K562 (cell line): ENCODE data around the gene ZW10. TPM values are rescaled to one million over a fixed set of nuclear protein-coding genes. Genes with fewer than 3 reads are reported as not detected.
"Not testable (repeated sequence)": the region's sequence is repeated elsewhere in the genome, so short reads cannot be mapped to it uniquely, and the experiment has no call there.

ENCODE experiments used
- ATAC-seq: fragments of 200-7000 bp; cut with Tn5 transposase; 3 replicates; pipeline ENCODE4 v1.9.1; 2020; ENCODE audit warnings: moderate library complexity
- BruUV-seq: library from RNA; stranded (reverse); fragments of 400-500 nt; replicated peaks from 2 replicates; lab custom pipeline; 2021; lab: Mats Ljungman, UMichigan
- CTCF ChIA-PET: fragments of 300-600 bp; formaldehyde crosslinking; extraction: SDS; loops from one replicate; lab custom pipeline; 2021; ENCODE audit warnings: low intra/inter-chr PET ratio; lab: Yijun Ruan, JAX
- POLR2A ChIA-PET: fragments of 300-600, 350-650 bp; sonication (Branson Sonifier 250); formaldehyde crosslinking; extraction: SDS; loops from one replicate; lab custom pipeline; 2021; ENCODE audit warnings: antibody characterized with exemption, inconsistent platforms; lab: Yijun Ruan, JAX
- DNase-seq, 4 experiments: peaks; one replicate each; pipeline versions ENCODE4 v3.0.0 to v3.0.0-alpha.2; 2011 to 2018; ENCODE audit warnings: low spot score in 3 of 4, mixed read lengths in 3 of 4; ENCODE audit errors: extremely low read depth in 1 of 4
- FAIRE-seq: peaks from 2 replicates; lab custom pipeline; 2011; peaks lifted over from hg19 to GRCh38; lab: Jason Lieb, UNC
- H2AFZ ChIP-seq: 2 replicates; pipeline ENCODE4 v1.6.0; 2011; ENCODE audit warnings: low read depth, low read length, control low read depth, inconsistent platforms
- H3K27ac ChIP-seq: fragments of 200-600 bp; 3 replicates; pipeline ENCODE4 v1.8.0; 2011; ENCODE audit warnings: low read depth, mild to moderate bottlenecking, control low read depth, inconsistent platforms, low read length, moderate library complexity, mixed read lengths; ENCODE audit errors: extremely low read depth
- H3K27me3 ChIP-seq, 2 experiments: fragments of 300-600 bp in 1 of 2; 2 replicates in 1 of 2; 3 replicates in 1 of 2; pipeline versions ENCODE4 v1.6.0 to v1.8.0; 2011; ENCODE audit warnings: inconsistent platforms in 2 of 2, low read length in 2 of 2, mild to moderate bottlenecking in 1 of 2, mixed read lengths in 1 of 2, moderate library complexity in 1 of 2; ENCODE audit not compliant: control insufficient read depth in 2 of 2, insufficient read depth in 2 of 2
- H3K36me3 ChIP-seq: fragments of 300-600 bp; 3 replicates; pipeline ENCODE4 v1.8.0; 2011; ENCODE audit warnings: mild to moderate bottlenecking, low read length, inconsistent platforms; ENCODE audit not compliant: control insufficient read depth, insufficient read depth
- H3K4me1 ChIP-seq, 2 experiments: fragments of 200-600 bp in 1 of 2; replicated peaks in 1 of 2; 2 replicates in 1 of 2; 3 replicates in 1 of 2; pipeline versions ENCODE4 v1.5.1 to v1.8.0; 2011; ENCODE audit warnings: inconsistent platforms in 2 of 2, low read length in 2 of 2, mild to moderate bottlenecking in 1 of 2, mixed read lengths in 1 of 2, moderate library complexity in 1 of 2; ENCODE audit not compliant: control insufficient read depth in 2 of 2, insufficient read depth in 2 of 2
- H3K4me2 ChIP-seq: 2 replicates; pipeline ENCODE4 v1.6.1; 2011; ENCODE audit warnings: low read length, control low read depth, inconsistent platforms, mixed read lengths; ENCODE audit not compliant: insufficient read depth
- H3K4me3 ChIP-seq: fragments of 200-600 bp; sonication (generic), shearing (Covaris generic); 2 replicates; pipeline ENCODE4 v1.5.1; 2016; ENCODE audit warnings: control low read depth, inconsistent platforms
- H3K79me2 ChIP-seq: fragments of 200-600 bp; 3 replicates; pipeline ENCODE4 v1.8.0; 2011; ENCODE audit warnings: low read length, inconsistent platforms; ENCODE audit not compliant: control insufficient read depth, insufficient read depth
- H3K9ac ChIP-seq, 2 experiments: 2 replicates each; pipeline versions ENCODE4 v1.6.0 to v1.6.1; 2011; ENCODE audit warnings: low read depth in 2 of 2, low read length in 2 of 2, control low read depth in 1 of 2, inconsistent platforms in 1 of 2, mild to moderate bottlenecking in 1 of 2, mixed read lengths in 1 of 2; ENCODE audit not compliant: insufficient read depth in 1 of 2
- H3K9me1 ChIP-seq: one replicate; pipeline ENCODE4 v1.6.0; 2011; ENCODE audit warnings: inconsistent platforms, mild to moderate bottlenecking, low read length, moderate library complexity; ENCODE audit not compliant: control insufficient read depth, insufficient read depth
- H3K9me3 ChIP-seq: replicated peaks from 2 replicates; pipeline ENCODE4 v1.5.1; 2011; ENCODE audit warnings: low read depth, low read length, inconsistent platforms; ENCODE audit not compliant: control insufficient read depth, insufficient read depth
- H4K20me1 ChIP-seq: replicated peaks from 2 replicates; pipeline ENCODE4 v1.6.1; 2011; ENCODE audit warnings: low read length, inconsistent platforms, mixed read lengths; ENCODE audit not compliant: control insufficient read depth, insufficient read depth
- ATF7 ChIP-seq: fragments of 450-650 bp; IDR thresholded peaks from 2 replicates; pipeline ENCODE4 v1.7.1; 2014; ENCODE audit warnings: mild to moderate bottlenecking, moderate library complexity
- CBX3 ChIP-seq, 2 experiments: IDR thresholded peaks; 1 replicate in 1 of 2; 2 replicates in 1 of 2; pipeline ENCODE4 v1.6.1; 2012; ENCODE audit warnings: inconsistent platforms in 2 of 2, low read length in 2 of 2, borderline replicate concordance in 1 of 2, control low read depth in 1 of 2
- HMGN3 ChIP-seq: IDR thresholded peaks from 2 replicates; pipeline ENCODE4 v1.6.1; 2011; ENCODE audit warnings: borderline replicate concordance, low read depth, mild to moderate bottlenecking, mixed read lengths, low read length; ENCODE audit not compliant: insufficient read length; ENCODE audit errors: extremely low read depth
- KAT7 ChIP-seq: sonication (generic); formaldehyde crosslinking; IDR thresholded peaks from 2 replicates; pipeline ENCODE4 v1.8.0; 2022; ENCODE audit warnings: missing genetic modification reagents, mild to moderate bottlenecking, borderline replicate concordance
- NR2C1 ChIP-seq, 2 experiments: fragments of 450-650 bp; IDR thresholded peaks; 2 replicates each; pipeline ENCODE4 v1.6.1; 2017; ENCODE audit warnings: mild to moderate bottlenecking in 2 of 2, antibody characterized with exemption in 1 of 2, inconsistent platforms in 1 of 2, missing compliant biosample characterization in 1 of 2, missing genetic modification characterization in 1 of 2
- TCF7 ChIP-seq: sonication (generic); IDR thresholded peaks from 2 replicates; pipeline ENCODE4 v1.6.1; 2016; ENCODE audit warnings: antibody characterized with exemption, borderline replicate concordance
- THRAP3 ChIP-seq: fragments of 450-650 bp; IDR thresholded peaks from 2 replicates; pipeline ENCODE4 v1.6.1; 2016; ENCODE audit warnings: mild to moderate bottlenecking, inconsistent platforms, borderline replicate concordance
- U2AF1 ChIP-seq: fragments of 200-400 bp; formaldehyde crosslinking; optimal IDR thresholded peaks from 2 replicates; pipeline ENCODE3; 2017; ENCODE audit warnings: mild to moderate bottlenecking, low read depth, low read length, moderate library complexity
- WHSC1 ChIP-seq: IDR thresholded peaks from one replicate; pipeline ENCODE4 v1.6.1; 2012; ENCODE audit warnings: low read length, control low read depth, inconsistent platforms
- ZNF23 ChIP-seq: fragments of 250-450 bp; sonication (Bioruptor Pico); IDR thresholded peaks from 2 replicates; pipeline ENCODE4 v1.4.0; 2020; ENCODE audit warnings: mild to moderate bottlenecking
- ZNF41 ChIP-seq: fragments of 250-450 bp; sonication (Bioruptor Pico); conservative IDR thresholded peaks from 2 replicates; pipeline ENCODE4 v1.4.0; 2020; ENCODE audit warnings: mild to moderate bottlenecking
- ZNF431 ChIP-seq: sonication (generic); formaldehyde crosslinking; IDR thresholded peaks from 2 replicates; pipeline ENCODE4 v1.8.0; 2022; ENCODE audit warnings: mild to moderate bottlenecking, missing genetic modification reagents
- ZNF57 ChIP-seq: fragments of 450-650 bp; formaldehyde crosslinking; IDR thresholded peaks from 2 replicates; pipeline ENCODE4 v1.4.0; 2020; ENCODE audit warnings: mild to moderate bottlenecking, moderate library complexity
- WGBS: fragments of 100-300 bp; shearing (Covaris generic); methylation state at CpG from one replicate; pipeline ENCODE4 v1.1.6; 2016; ENCODE audit warnings: low coverage, mixed read lengths; ENCODE audit not compliant: insufficient coverage; ENCODE audit errors: missing lambda C conversion rate; 5-methylcytosine and 5-hydroxymethylcytosine counted together
- in situ Hi-C: fragments of 300-500 bp; cut with MboI; formaldehyde crosslinking; loops from 4 replicates; pipeline ENCODE4 v1.15.0; 2018; ENCODE audit warnings: inconsistent platforms, mixed read lengths
- intact Hi-C: fragments of 100-400 bp; cut with micrococcal nuclease; formaldehyde crosslinking; loops from 2 replicates; pipeline ENCODE4 v1.14.2; 2022
- polyA plus RNA-seq, 8 experiments: library from polyadenylated mRNA; depleted of rRNA in 4 of 8; stranded (reverse) in 5 of 8; unstranded in 3 of 8; fragments of >200 nt; fragmentation: Nextera tagmentation in 2 of 8; fragmentation: Illumina TruSeq in 1 of 8; extraction: Ambion mirVana in 2 of 8; extraction: Trizol in 1 of 8; gene quantifications; 2 replicates each; pipeline versions ENCODE4 v1.2.1 to v1.2.3, GENCODE V29; 2011 to 2014; ENCODE audit warnings: inconsistent platforms in 1 of 8, missing spikeins in 1 of 8
- total RNA-seq, 7 experiments: library from RNA; depleted of rRNA in 6 of 7; stranded (reverse); fragments of >200 nt in 6 of 7; fragmentation: Illumina TruSeq in 2 of 7; extraction: Trizol in 2 of 7; gene quantifications; 2 replicates each; pipeline versions ENCODE4 v1.2.1 to v1.2.3, GENCODE V29; 2011 to 2021; ENCODE audit warnings: low replicate concordance in 1 of 7
- TF ChIP-seq, protein P1 (sequence below): sonication (generic); formaldehyde crosslinking; IDR thresholded peaks from 2 replicates; pipeline ENCODE4 v1.8.1; 2022; ENCODE audit warnings: missing genetic modification reagents

Gene ZW10
- total and polyA plus RNA-seq, 9 of the 15 experiments (the other 6 are each of a cell fraction or from before 2014, with no cell fraction given): 9.4 to 37.7 (median 25.0) TPM

DNA sequence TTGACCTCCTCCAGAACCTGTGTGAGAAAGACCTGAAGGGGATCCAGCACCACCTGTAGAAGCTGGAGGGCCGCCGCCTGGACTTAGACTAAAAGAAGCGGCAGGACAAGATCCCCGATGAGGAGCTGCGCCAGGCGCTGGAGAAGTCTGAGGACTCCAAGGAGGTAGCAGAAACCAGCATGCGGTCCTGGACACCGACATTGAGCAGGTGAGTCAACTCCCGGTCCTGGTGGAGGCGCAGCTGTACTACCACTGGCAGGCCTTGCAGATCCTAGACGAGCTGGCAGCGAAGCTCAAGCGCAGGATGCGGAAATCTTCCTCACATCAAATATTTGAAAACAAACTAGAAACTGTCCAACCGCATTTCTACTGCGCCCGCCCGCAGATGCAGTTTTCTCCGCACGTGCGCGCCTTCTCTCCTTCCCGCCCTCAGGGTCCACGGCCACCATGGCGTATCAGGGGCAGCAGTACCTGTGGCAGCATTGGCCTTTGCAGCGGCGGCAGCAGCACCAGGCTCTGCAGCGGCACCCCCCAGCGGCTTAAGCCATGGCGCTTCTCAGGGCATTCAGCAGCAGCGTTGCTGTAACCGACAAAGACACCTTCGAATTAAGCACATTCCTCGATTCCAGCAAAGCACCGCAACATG is 16.3 kb upstream of the ZW10 start (continued):
- TF ChIP-seq HMGN3 (no peak), ATF7 (no peak), WHSC1 (no peak), THRAP3 (no peak), ZNF23 (no peak), ZNF431 (CRISPR knock-in tag) (no peak), ZNF57 (CRISPR knock-in tag) (no peak), TCF7 (no peak), ZNF41 (CRISPR knock-in tag) (no peak), KAT7 (CRISPR knock-in tag) (no peak), NR2C1 (IDR thresholded peaks at IDR 0.05) (no peak), NR2C1 (tag; IDR thresholded peaks at IDR 0.05) (no peak), U2AF1 (no peak), CBX3 (IDR thresholded peaks at IDR 0.05; ENCODE audit: borderline replicate concordance in 1 of 2, low read length in 2 of 2) (no peak)
- TF ChIP-seq, protein P1, sequence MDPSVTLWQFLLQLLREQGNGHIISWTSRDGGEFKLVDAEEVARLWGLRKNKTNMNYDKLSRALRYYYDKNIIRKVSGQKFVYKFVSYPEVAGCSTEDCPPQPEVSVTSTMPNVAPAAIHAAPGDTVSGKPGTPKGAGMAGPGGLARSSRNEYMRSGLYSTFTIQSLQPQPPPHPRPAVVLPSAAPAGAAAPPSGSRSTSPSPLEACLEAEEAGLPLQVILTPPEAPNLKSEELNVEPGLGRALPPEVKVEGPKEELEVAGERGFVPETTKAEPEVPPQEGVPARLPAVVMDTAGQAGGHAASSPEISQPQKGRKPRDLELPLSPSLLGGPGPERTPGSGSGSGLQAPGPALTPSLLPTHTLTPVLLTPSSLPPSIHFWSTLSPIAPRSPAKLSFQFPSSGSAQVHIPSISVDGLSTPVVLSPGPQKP (CRISPR knock-in tag): no peak

DNA sequence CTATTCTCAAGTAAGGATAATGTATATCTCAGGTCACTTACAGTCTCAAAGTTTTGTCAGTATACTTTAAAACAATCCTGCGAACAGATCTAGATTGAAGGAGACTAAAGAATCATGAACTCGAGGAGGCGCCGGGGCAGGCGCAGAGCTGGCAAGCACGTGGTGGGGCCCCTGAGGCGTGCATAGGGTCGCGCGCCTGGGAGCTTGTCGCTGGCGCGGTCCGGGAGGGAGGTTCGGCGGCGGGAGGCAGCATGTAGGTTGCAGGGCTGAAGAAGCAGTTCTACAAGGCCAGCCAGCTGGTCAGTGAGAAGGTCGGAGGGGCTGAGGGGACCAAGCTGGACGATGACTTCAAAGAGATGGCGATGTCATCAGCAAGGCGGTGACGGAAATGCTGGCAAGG is 15.5 kb upstream of the ZW10 start:
- FAIRE-seq, POLR2A ChIA-PET, CTCF ChIA-PET, H2AFZ ChIP-seq, H3K9ac ChIP-seq, H3K36me3 ChIP-seq, H3K4me2 ChIP-seq, H3K27ac ChIP-seq, ATAC-seq, in situ Hi-C loops, intact Hi-C loops, H3K4me1 ChIP-seq, H3K9me3 ChIP-seq, H4K20me1 ChIP-seq, H3K9me1 ChIP-seq, DNase-seq, H3K4me3 ChIP-seq, BruUV-seq, H3K79me2 ChIP-seq: not testable (repeated sequence)
- H3K27me3 ChIP-seq: peaks cover 25 to 39% of the 10 kb centered on the region in 2 experiments; a peak in 4 of 5 replicates
- 20% methylated on average over 21 of the region's 22 CpGs for WGBS
